GM21723 (cell line): ENCODE measurements around the gene SPRYD4.
A peak's percentile ranks its signal among the peaks of the same experiment; 100 is the strongest.

Source experiments
- ATAC-seq: cut with Tn5 transposase; IDR thresholded peaks from one replicate; pipeline ENCODE4 v1.9.1; 2021; ENCODE audit warnings: mild to moderate bottlenecking, moderate library complexity; ENCODE audit not compliant: unreplicated experiment

SPRYD4 gene

GRCh38 chr12:56520048-56520447 is 51.7 kb downstream of the SPRYD4 start:
- ATAC-seq: no peak

- no peak for ATAC-seq
Observed at GRCh38 chr12:56520506-56520905, 52.1 kb downstream of the SPRYD4 start.

- peak; percentile 9 for ATAC-seq
Observed at GRCh38 chr12:56521209-56521589, 52.8 kb downstream of the SPRYD4 start.

GRCh38 chr12:56521590-56522371 is 53.4 kb downstream of the SPRYD4 start, which contains the start of gene RBMS2:
Gene RBMS2 (plus strand): TSS chr12:56521820. CDS start chr12:56522024, 204 bp downstream.
- ATAC-seq: peak; percentile 88

- ATAC-seq: no peak
Observed at GRCh38 chr12:56522411-56523193, 54.2 kb downstream of the SPRYD4 start.

GRCh38 chr12:56528846-56529245 is 60.5 kb downstream of the SPRYD4 start:
- no peak for ATAC-seq
